CD4-positive, alpha-beta T cell treated with Interleukin-17A for 1 hour (primary cell): ENCODE data around the gene HIPK3.

Source experiments
- DNase-seq: peaks from one replicate; pipeline ENCODE4 v3.0.0-alpha.2; 2020

The HIPK3 gene

GRCh38 chr11:33399421-33399820 is 142.2 kb downstream of the HIPK3 start:
- no peak for DNase-seq

- no peak for DNase-seq
Observed at GRCh38 chr11:33402066-33402465, 144.9 kb downstream of the HIPK3 start.

GRCh38 chr11:33403344-33403743 is 146.2 kb downstream of the HIPK3 start:
- DNase-seq, result no peak

- no peak for DNase-seq
Observed at GRCh38 chr11:33405834-33406602, 148.8 kb downstream of the HIPK3 start.
